Neuronal stem cell (in vitro differentiated cells): ENCODE measurements around the gene ERC1.
A peak's percentile ranks its signal among the peaks of the same experiment; 100 is the strongest.

Experiments
- DNase-seq: peaks from one replicate; pipeline ENCODE4 v3.0.0-alpha.2; 2013; ENCODE audit warnings: low spot score
- H2AFZ ChIP-seq: one replicate; pipeline ENCODE4 v1.6.1; 2013; ENCODE audit warnings: mild to moderate bottlenecking, low read length, inconsistent platforms
- H2AK5ac ChIP-seq: 2 replicates; pipeline ENCODE4 v1.6.1; 2013; ENCODE audit warnings: low read depth, mild to moderate bottlenecking, inconsistent platforms, low read length, moderate library complexity, mixed read lengths
- H2BK120ac ChIP-seq: 2 replicates; pipeline ENCODE4 v1.6.1; 2013; ENCODE audit warnings: low read depth, mild to moderate bottlenecking, inconsistent platforms, low read length, moderate library complexity, mixed read lengths
- H2BK12ac ChIP-seq: one replicate; pipeline ENCODE4 v1.6.1; 2013; ENCODE audit warnings: low read length, inconsistent platforms
- H2BK15ac ChIP-seq: 2 replicates; pipeline ENCODE4 v1.6.1; 2013; ENCODE audit warnings: mild to moderate bottlenecking, low read length, inconsistent platforms, mixed read lengths
- H2BK5ac ChIP-seq: one replicate; pipeline ENCODE4 v1.6.1; 2013; ENCODE audit warnings: inconsistent platforms, mild to moderate bottlenecking, low read length, moderate library complexity
- H3K14ac ChIP-seq: one replicate; pipeline ENCODE4 v1.6.1; 2013; ENCODE audit warnings: low read length, inconsistent platforms
- H3K18ac ChIP-seq: 2 replicates; pipeline ENCODE4 v1.6.1; 2013; ENCODE audit warnings: low read length, inconsistent platforms
- H3K23ac ChIP-seq: 2 replicates; pipeline ENCODE4 v1.6.1; 2013; ENCODE audit warnings: low read depth, mild to moderate bottlenecking, mixed read lengths, low read length, inconsistent platforms; ENCODE audit not compliant: poor library complexity
- H3K27ac ChIP-seq: replicated peaks from 3 replicates; pipeline ENCODE4 v1.5.1; 2013; ENCODE audit warnings: low read length, inconsistent platforms
- H3K27me3 ChIP-seq, 3 experiments: 2 replicates each; pipeline ENCODE4 v1.6.1; 2013; ENCODE audit warnings: low read length in 3 of 3, mild to moderate bottlenecking in 2 of 3, inconsistent platforms in 1 of 3, low read depth in 1 of 3, mixed read lengths in 1 of 3, moderate library complexity in 1 of 3; ENCODE audit not compliant: control insufficient read depth in 3 of 3, insufficient read depth in 3 of 3
- H3K36me3 ChIP-seq, 2 donors: replicated peaks in 1 of 2; 2 replicates each; pipeline ENCODE4 v1.6.1; 2013; ENCODE audit warnings: low read length in 2 of 2; ENCODE audit not compliant: control insufficient read depth in 2 of 2, insufficient read depth in 2 of 2
- H3K4ac ChIP-seq: 2 replicates; pipeline ENCODE4 v1.6.1; 2013; ENCODE audit warnings: inconsistent platforms, mild to moderate bottlenecking, low read length, moderate library complexity
- H3K4me1 ChIP-seq, 2 donors: 1 replicate in 1 of 2; 2 replicates in 1 of 2; pipeline ENCODE4 v1.6.1; 2013; ENCODE audit warnings: low read length in 2 of 2, low read depth in 1 of 2; ENCODE audit not compliant: control insufficient read depth in 2 of 2, insufficient read depth in 1 of 2
- H3K4me2 ChIP-seq: one replicate; pipeline ENCODE4 v1.6.1; 2013; ENCODE audit warnings: mild to moderate bottlenecking, low read length, inconsistent platforms; ENCODE audit not compliant: insufficient read depth, poor library complexity, severe bottlenecking
- H3K4me3 ChIP-seq, 2 donors: 2 replicates each; pipeline ENCODE4 v1.5.1; 2013; ENCODE audit warnings: low read length in 2 of 2, mild to moderate bottlenecking in 2 of 2, inconsistent platforms in 1 of 2, moderate library complexity in 1 of 2
- H3K79me1 ChIP-seq: one replicate; pipeline ENCODE4 v1.6.1; 2013; ENCODE audit warnings: low read depth, mild to moderate bottlenecking, inconsistent platforms, low read length, moderate library complexity
- H3K9ac ChIP-seq: one replicate; pipeline ENCODE4 v1.6.1; 2013; ENCODE audit warnings: mild to moderate bottlenecking, low read depth, low read length, inconsistent platforms; ENCODE audit not compliant: poor library complexity
- H3K9me3 ChIP-seq, 2 donors: replicated peaks in 1 of 2; 2 replicates each; pipeline versions ENCODE3 to v1.6.1; 2013; ENCODE audit warnings: low read length in 2 of 2, mild to moderate bottlenecking in 2 of 2, inconsistent platforms in 1 of 2, low read depth in 1 of 2, mixed read lengths in 1 of 2, moderate library complexity in 1 of 2; ENCODE audit not compliant: control insufficient read depth in 2 of 2, insufficient read depth in 1 of 2
- H4K8ac ChIP-seq: one replicate; pipeline ENCODE4 v1.6.1; 2013; ENCODE audit warnings: low read depth, mild to moderate bottlenecking, inconsistent platforms, low read length, moderate library complexity
- H4K91ac ChIP-seq: one replicate; pipeline ENCODE4 v1.6.1; 2013; ENCODE audit warnings: low read length, low read depth, mild to moderate bottlenecking, inconsistent platforms; ENCODE audit not compliant: poor library complexity
- WGBS, 2 donors: extraction: QIAGEN DNeasy Blood & Tissue Kit; methylation state at CpG; one replicate each; pipeline ENCODE4 v1.1.7; 2013; ENCODE audit warnings: missing lambda C conversion rate in 2 of 2, mixed read lengths in 1 of 2; ENCODE audit not compliant: insufficient read length in 2 of 2, insufficient replicate concordance in 1 of 2; ENCODE audit errors: extremely low coverage in 2 of 2; 5-methylcytosine and 5-hydroxymethylcytosine counted together

Gene ERC1

DNA sequence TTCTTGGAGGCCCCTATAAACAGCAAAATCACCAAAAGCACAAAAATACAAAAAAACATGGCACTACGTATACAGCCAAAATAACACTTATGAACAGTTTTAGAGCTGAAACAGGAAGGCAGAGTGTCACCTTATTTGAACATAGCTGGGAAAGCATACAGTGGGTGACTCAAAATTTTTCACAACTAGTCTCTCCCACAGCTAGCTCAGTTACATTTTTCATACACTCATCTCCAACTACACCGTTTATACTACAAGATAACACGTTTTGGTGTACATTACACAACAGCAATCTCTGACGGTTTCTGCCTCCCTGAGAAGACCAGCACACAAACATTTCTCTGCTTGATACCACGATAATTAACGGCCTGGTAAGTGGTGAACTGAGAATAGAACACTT is 44.4 kb upstream of the ERC1 start:
- no peak overlapping the region for H2AFZ ChIP-seq
- H3K27ac ChIP-seq = no peak overlapping the region
- no peak overlapping the region for H3K14ac ChIP-seq
- H2BK120ac ChIP-seq = no peak overlapping the region
- no peak overlapping the region for H3K4me2 ChIP-seq
- no peak overlapping the region for H3K4me3 ChIP-seq
- peaks cover 7% of the 10 kb centered on the region for H3K79me1 ChIP-seq
- no peak overlapping the region for H3K4ac ChIP-seq
- H3K23ac ChIP-seq = no peak overlapping the region
- H4K91ac ChIP-seq = no peak overlapping the region
- H3K9me3 ChIP-seq = no peaks in the 10 kb centered on the region
- no peak overlapping the region for H2BK5ac ChIP-seq
- H3K9ac ChIP-seq = no peak overlapping the region
- DNase-seq = no peak
- WGBS, 2 donors = no CpG with 5 or more reads among the region's 6 CpGs
- H2BK15ac ChIP-seq = no peak overlapping the region
- no peak overlapping the region for H4K8ac ChIP-seq
- H3K4me1 ChIP-seq = peaks cover 0 to 2% of the 10 kb centered on the region in 2 donors
- H2AK5ac ChIP-seq = no peak overlapping the region
- H3K36me3 ChIP-seq = peaks cover 5 to 34% of the 10 kb centered on the region in 2 donors
- no peak overlapping the region for H2BK12ac ChIP-seq
- H3K18ac ChIP-seq = no peak overlapping the region
- no peaks in the 10 kb centered on the region for H3K27me3 ChIP-seq

- Histone ChIP-seq H3K9me3 (no peaks in the 10 kb centered on the region), H3K14ac (no peak overlapping the region), H3K27me3 (no peaks in the 10 kb centered on the region), H4K91ac (no peak overlapping the region), H2AFZ (no peak overlapping the region), H3K4me1 (peaks cover 0 to 5% of the 10 kb centered on the region in 2 donors), H3K9ac (no peak overlapping the region), H2BK15ac (no peak overlapping the region), H3K36me3 (peaks cover 5 to 21% of the 10 kb centered on the region in 2 donors), H2BK120ac (no peak overlapping the region), H3K4me3 (peak overlapping the region in 1 of 2 donors; percentile 73), H3K18ac (no peak overlapping the region), H3K4me2 (peak overlapping the region; percentile 65), H2AK5ac (no peak overlapping the region), H3K23ac (no peak overlapping the region), H2BK12ac (no peak overlapping the region), H4K8ac (no peak overlapping the region), H3K79me1 (peaks cover 7% of the 10 kb centered on the region), H3K4ac (no peak overlapping the region), H3K27ac (no peak overlapping the region), H2BK5ac (no peak overlapping the region)
- no CpG with 5 or more reads among the region's 9 CpGs for WGBS, 2 donors
- DNase-seq = no peak
Observed at GRCh38 chr12:948238-948637, 42.8 kb upstream of the ERC1 start.

GRCh38 chr12:949453-950191 is 41.4 kb upstream of the ERC1 start, which contains the start of gene RAD52:
Gene RAD52, minus strand, starts transcription at chr12:949694. Its CDS starts 16,636 bp downstream, at chr12:933058.
- DNase-seq = peak; percentile 98
- Histone ChIP-seq H2BK120ac (peak within 1 kb of the TSS; percentile 84), H3K18ac (peak within 1 kb of the TSS; percentile 94), H2BK12ac (no peak within 1 kb of the TSS), H2BK15ac (peak within 1 kb of the TSS; percentile 75), H3K14ac (no peak within 1 kb of the TSS), H3K36me3 (peaks cover 0 to 7% of the 10 kb centered on the region in 2 donors), H3K4me1 (peaks cover 0 to 5% of the 10 kb centered on the region in 2 donors), H2AFZ (peak within 1 kb of the TSS; percentile 93), H3K27me3 (no peaks in the 10 kb centered on the region), H4K8ac (peak within 1 kb of the TSS; percentile 96), H3K4me2 (peak within 1 kb of the TSS; percentile 65), H2BK5ac (peak within 1 kb of the TSS; percentile 98), H3K4me3 (peak within 1 kb of the TSS; percentile 73 to 97), H3K9ac (peak within 1 kb of the TSS; percentile 93), H3K9me3 (no peaks in the 10 kb centered on the region), H3K27ac (peak within 1 kb of the TSS; percentile 99), H2AK5ac (peak within 1 kb of the TSS; percentile 63), H3K4ac (no peak within 1 kb of the TSS), H3K79me1 (peaks cover 6% of the 10 kb centered on the region), H3K23ac (peak within 1 kb of the TSS; percentile 46), H4K91ac (no peak within 1 kb of the TSS)
- no CpG with 5 or more reads among the region's 58 CpGs for WGBS, 2 donors

- Histone ChIP-seq H3K4me2 (no peak overlapping the region), H2AK5ac (no peak overlapping the region), H2BK15ac (no peak overlapping the region), H3K36me3 (no peaks in the 10 kb centered on the region), H3K27ac (no peak overlapping the region), H3K4me1 (peaks cover 0 to 5% of the 10 kb centered on the region in 2 donors), H2BK5ac (no peak overlapping the region), H3K18ac (no peak overlapping the region), H2BK12ac (no peak overlapping the region), H3K4ac (no peak overlapping the region), H3K9ac (no peak overlapping the region), H2AFZ (no peak overlapping the region), H3K9me3 (no peaks in the 10 kb centered on the region), H3K79me1 (peaks cover 6% of the 10 kb centered on the region), H3K4me3 (no peak overlapping the region), H4K8ac (no peak overlapping the region), H3K14ac (no peak overlapping the region), H3K27me3 (no peaks in the 10 kb centered on the region), H2BK120ac (no peak overlapping the region), H3K23ac (no peak overlapping the region), H4K91ac (no peak overlapping the region)
- no CpG with 5 or more reads among the region's 1 CpG for WGBS, 2 donors
- no peak for DNase-seq
Observed at GRCh38 chr12:951176-951575, 39.8 kb upstream of the ERC1 start.
